Tibial nerve (tissue), 4 donors: ENCODE data around the gene MBP. TPM values are rescaled to one million over a fixed set of nuclear protein-coding genes. Genes with fewer than 3 reads are reported as not detected.

Source experiments
- DNase-seq, 2 donors: peaks; one replicate each; pipeline ENCODE4 v3.0.0-alpha.2; 2019; ENCODE audit warnings: low spot score in 2 of 2
- H3K27ac ChIP-seq, 4 donors: fragments of 200-600 bp; sonication (generic) in 3 of 4; one replicate each; pipeline ENCODE4 v1.5.1; 2017 to 2019; ENCODE audit warnings: mild to moderate bottlenecking in 1 of 4
- H3K27me3 ChIP-seq, 2 donors: fragments of 200-600 bp; sonication (generic) in 1 of 2; one replicate each; pipeline versions ENCODE4 v1.5.1 to v1.6.0; 2017 to 2019
- H3K36me3 ChIP-seq, 3 donors: fragments of 200-600 bp; sonication (generic); one replicate each; pipeline ENCODE4 v1.5.1; 2018 to 2019
- H3K4me1 ChIP-seq, 4 donors: fragments of 200-600 bp; sonication (generic) in 3 of 4; one replicate each; pipeline ENCODE4 v1.5.1; 2017 to 2019
- H3K4me3 ChIP-seq, 4 donors: fragments of 200-600 bp; sonication (generic) in 3 of 4; one replicate each; pipeline ENCODE4 v1.5.1; 2017 to 2019; ENCODE audit warnings: mild to moderate bottlenecking in 1 of 4, moderate library complexity in 1 of 4
- H3K9me3 ChIP-seq, 4 donors: fragments of 200-600 bp; sonication (generic) in 3 of 4; one replicate each; pipeline ENCODE4 v1.5.1; 2017 to 2019
- EP300 ChIP-seq, 2 donors: sonication (generic); formaldehyde crosslinking; IDR thresholded peaks; one replicate each; pipeline ENCODE4 v1.6.1; 2017; ENCODE audit warnings: antibody characterized with exemption in 2 of 2, mild to moderate bottlenecking in 1 of 2
- POLR2A ChIP-seq, 2 donors: fragments of 450-650 bp; IDR thresholded peaks; one replicate each; pipeline ENCODE4 v1.6.1; 2017; ENCODE audit warnings: antibody characterized with exemption in 2 of 2, mild to moderate bottlenecking in 2 of 2, moderate library complexity in 2 of 2
- WGBS, 2 donors: methylation state at CpG; one replicate each; pipeline ENCODE4 v1.1.5; 2018; 5-methylcytosine and 5-hydroxymethylcytosine counted together
- total RNA-seq, 4 donors: library from RNA; depleted of rRNA; stranded (reverse); fragments of >200 nt; gene quantifications; one replicate each; pipeline ENCODE4 v1.1.0, GENCODE V29; 2016
- TF ChIP-seq, protein P1 (sequence below), 5 experiments: fragments of 200-600 bp in 3 of 5; fragments of 450-650 bp in 2 of 5; sonication (generic) in 3 of 5; IDR thresholded peaks; one replicate each; pipeline ENCODE4 v1.5.1; 2016 to 2019; ENCODE audit warnings: antibody characterized with exemption in 5 of 5, mild to moderate bottlenecking in 3 of 5, moderate library complexity in 2 of 5

Gene MBP
- total RNA-seq, 4 donors from 2014 or later = 831 to 1,485 (median 1,405) TPM

DNA sequence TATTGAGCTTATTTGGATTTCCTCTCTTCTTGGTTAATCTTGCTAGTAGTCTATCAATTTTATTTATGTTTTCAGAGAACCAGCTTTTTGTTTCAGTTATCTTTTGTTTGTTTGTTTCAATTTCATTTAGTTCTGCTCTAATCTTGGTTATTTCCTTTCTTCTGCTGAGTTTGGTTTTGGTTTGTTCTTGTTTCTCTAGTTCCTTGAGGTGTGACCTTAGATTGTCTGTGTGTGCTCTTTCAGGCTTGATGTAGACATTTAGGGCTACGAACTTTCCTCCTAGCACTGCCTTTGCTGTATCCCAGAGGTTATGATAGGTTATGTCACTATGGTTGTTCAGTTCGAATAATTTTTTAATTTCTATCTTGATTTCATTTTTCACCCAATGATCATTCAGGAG is 168.6 kb downstream of the MBP start:
- TF ChIP-seq, protein P1, sequence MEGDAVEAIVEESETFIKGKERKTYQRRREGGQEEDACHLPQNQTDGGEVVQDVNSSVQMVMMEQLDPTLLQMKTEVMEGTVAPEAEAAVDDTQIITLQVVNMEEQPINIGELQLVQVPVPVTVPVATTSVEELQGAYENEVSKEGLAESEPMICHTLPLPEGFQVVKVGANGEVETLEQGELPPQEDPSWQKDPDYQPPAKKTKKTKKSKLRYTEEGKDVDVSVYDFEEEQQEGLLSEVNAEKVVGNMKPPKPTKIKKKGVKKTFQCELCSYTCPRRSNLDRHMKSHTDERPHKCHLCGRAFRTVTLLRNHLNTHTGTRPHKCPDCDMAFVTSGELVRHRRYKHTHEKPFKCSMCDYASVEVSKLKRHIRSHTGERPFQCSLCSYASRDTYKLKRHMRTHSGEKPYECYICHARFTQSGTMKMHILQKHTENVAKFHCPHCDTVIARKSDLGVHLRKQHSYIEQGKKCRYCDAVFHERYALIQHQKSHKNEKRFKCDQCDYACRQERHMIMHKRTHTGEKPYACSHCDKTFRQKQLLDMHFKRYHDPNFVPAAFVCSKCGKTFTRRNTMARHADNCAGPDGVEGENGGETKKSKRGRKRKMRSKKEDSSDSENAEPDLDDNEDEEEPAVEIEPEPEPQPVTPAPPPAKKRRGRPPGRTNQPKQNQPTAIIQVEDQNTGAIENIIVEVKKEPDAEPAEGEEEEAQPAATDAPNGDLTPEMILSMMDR (IDR thresholded peaks at IDR 0.05) = no peak
- no peak for TF ChIP-seq POLR2A (IDR thresholded peaks at IDR 0.05)
- no peak for TF ChIP-seq EP300 (IDR thresholded peaks at IDR 0.05)
- H3K4me1 ChIP-seq = peaks cover 0 to 2% (median 0%) of the 10 kb centered on the region in 4 donors
- WGBS, 2 donors = 93 to 100% methylated on average over 2 of the region's 2 CpGs

DNA sequence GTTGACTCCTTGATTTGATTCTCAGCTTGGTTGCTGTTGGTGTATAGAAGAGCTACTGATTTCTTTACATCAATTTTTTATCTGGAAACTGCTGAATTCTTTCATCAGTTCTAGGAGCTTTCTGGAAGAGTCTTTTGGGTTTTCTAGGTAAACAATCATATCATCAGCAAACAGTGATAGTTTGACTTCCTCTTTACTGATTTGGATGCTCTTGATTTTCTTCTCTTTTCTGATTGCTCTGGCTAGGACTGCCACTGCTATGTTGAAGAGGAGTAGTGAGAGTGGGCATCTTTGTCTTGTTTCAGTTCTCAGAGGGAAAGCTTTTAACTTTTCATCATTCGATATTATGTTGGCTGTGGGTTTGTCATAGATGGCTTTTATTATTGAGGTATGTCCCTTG is 169.7 kb downstream of the MBP start:
- no peak overlapping the region for H3K4me3 ChIP-seq
- H3K27me3 ChIP-seq = no peaks in the 10 kb centered on the region
- no peak overlapping the region for H3K27ac ChIP-seq
- no peaks in the 10 kb centered on the region for H3K9me3 ChIP-seq
- no peak for TF ChIP-seq EP300 (IDR thresholded peaks at IDR 0.05)
- TF ChIP-seq, protein P1 (IDR thresholded peaks at IDR 0.05) = no peak
- TF ChIP-seq POLR2A (IDR thresholded peaks at IDR 0.05) = no peak
- WGBS, 2 donors = 90 to 97% methylated on average over 1 of the region's 1 CpG
- H3K36me3 ChIP-seq = peaks cover 0 to 78% (median 0%) of the 10 kb centered on the region in 3 donors
- no peak for DNase-seq
- H3K4me1 ChIP-seq = peaks cover 0 to 13% (median 0%) of the 10 kb centered on the region in 4 donors

More for the DNA sequence above, 168.6 kb downstream of the MBP start:
- no peak overlapping the region for H3K27ac ChIP-seq
- peaks cover 0 to 78% (median 0%) of the 10 kb centered on the region in 3 donors for H3K36me3 ChIP-seq
- H3K9me3 ChIP-seq = no peaks in the 10 kb centered on the region
- DNase-seq = no peak
- H3K4me3 ChIP-seq = no peak overlapping the region
- H3K27me3 ChIP-seq = no peaks in the 10 kb centered on the region

DNA sequence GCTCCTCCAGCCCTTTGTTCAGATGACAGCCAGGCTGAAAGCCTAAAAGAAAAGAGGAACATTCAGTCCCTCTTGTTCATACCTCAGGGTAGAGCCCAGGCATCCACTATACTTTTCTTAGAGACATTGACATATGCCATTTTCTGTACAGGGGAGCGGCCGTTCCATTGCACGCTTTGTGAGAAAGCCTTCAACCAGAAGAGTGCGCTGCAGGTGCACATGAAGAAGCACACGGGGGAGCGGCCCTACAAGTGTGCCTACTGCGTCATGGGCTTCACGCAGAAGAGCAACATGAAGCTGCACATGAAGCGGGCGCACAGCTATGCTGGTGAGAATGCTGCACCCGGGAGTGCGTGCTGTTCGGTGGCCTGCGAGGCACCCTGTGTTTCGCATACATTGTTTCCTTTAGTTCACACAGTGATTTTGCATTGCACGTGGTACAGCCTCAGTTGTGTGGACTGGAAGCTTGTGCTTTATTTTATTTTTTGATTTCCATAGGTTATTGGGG is 172.0 kb downstream of the MBP start:
- H3K36me3 ChIP-seq = peaks cover 0 to 87% (median 0%) of the 10 kb centered on the region in 3 donors
- 95% methylated on average over 16 of the region's 16 CpGs for WGBS, 2 donors
- TF ChIP-seq, protein P1 (IDR thresholded peaks at IDR 0.05) = no peak
- TF ChIP-seq EP300 (IDR thresholded peaks at IDR 0.05) (no peak), POLR2A (IDR thresholded peaks at IDR 0.05) (no peak)
- no peaks in the 10 kb centered on the region for H3K27me3 ChIP-seq
- no peak for DNase-seq
- H3K27ac ChIP-seq = no peak overlapping the region
- H3K4me3 ChIP-seq = no peak overlapping the region
- peaks cover 0 to 20% (median 0%) of the 10 kb centered on the region in 4 donors for H3K4me1 ChIP-seq
- no peaks in the 10 kb centered on the region for H3K9me3 ChIP-seq

DNA sequence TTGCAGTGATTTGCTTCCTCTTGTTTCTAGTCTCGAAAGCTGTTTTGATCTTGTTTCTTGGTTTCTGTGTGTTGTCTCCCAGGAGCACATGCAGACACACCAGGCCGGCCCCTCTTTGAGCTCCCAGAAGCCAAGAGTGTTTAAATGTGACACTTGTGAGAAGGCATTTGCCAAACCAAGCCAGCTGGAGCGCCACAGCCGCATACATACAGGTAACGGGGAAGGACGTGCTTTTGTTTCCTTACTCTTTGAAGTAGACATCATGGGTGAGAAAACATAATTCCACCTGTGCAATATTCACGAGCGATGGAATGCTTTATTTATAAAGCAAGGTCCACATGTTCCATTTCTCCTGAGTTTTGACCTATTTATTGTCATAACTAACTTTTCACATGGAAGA is 173.0 kb downstream of the MBP start:
- TF ChIP-seq EP300 (IDR thresholded peaks at IDR 0.05) (no peak), POLR2A (IDR thresholded peaks at IDR 0.05) (no peak)
- TF ChIP-seq, protein P1 (IDR thresholded peaks at IDR 0.05) = no peak
- no peaks in the 10 kb centered on the region for H3K9me3 ChIP-seq
- H3K36me3 ChIP-seq = peaks cover 0 to 90% (median 0%) of the 10 kb centered on the region in 3 donors
- no peak overlapping the region for H3K4me3 ChIP-seq
- WGBS, 2 donors = 88 to 89% methylated on average over 8 of the region's 8 CpGs
- H3K27me3 ChIP-seq = no peaks in the 10 kb centered on the region
- DNase-seq = no peak
- H3K27ac ChIP-seq = no peak overlapping the region
- peaks cover 0 to 20% (median 0%) of the 10 kb centered on the region in 4 donors for H3K4me1 ChIP-seq

DNA sequence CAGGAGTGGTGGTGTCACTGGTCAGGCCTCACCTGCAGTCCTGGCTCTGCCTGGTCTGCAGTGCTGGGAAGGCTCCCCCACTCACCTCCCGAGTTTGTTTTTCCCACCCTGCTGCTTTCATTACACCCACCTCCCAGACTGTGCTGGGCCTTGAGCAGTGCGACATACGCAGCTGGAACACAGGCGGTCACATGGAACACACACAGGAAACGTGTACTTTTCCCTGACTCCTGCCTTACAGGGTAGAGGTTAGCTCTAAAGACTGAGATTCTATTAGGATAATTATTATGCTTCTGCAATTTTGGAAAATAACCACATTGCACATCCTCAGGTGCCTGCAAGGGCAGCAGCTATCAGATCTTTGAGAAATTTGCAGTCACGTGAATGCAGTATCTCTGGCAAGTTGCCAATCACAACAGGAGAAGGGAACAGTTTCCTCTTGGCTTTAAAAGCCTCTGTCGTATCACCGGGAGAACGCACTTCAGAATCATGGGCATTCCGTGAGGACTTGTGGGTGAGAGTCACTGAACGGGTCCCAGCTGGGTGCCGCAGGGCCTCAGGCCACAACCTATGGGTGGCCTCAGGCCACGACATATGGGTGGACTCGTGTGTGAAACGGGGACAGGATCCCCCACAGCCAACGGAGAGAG is 173.8 kb downstream of the MBP start:
- Histone ChIP-seq H3K4me1 (peaks cover 0 to 27% (median 0%) of the 10 kb centered on the region in 4 donors), H3K27ac (no peak overlapping the region), H3K9me3 (no peaks in the 10 kb centered on the region), H3K4me3 (no peak overlapping the region), H3K27me3 (no peaks in the 10 kb centered on the region), H3K36me3 (peaks cover 0 to 85% (median 0%) of the 10 kb centered on the region in 3 donors)
- no peak for DNase-seq
- no peak for TF ChIP-seq POLR2A (IDR thresholded peaks at IDR 0.05)
- TF ChIP-seq, protein P1 (IDR thresholded peaks at IDR 0.05) = no peak
- no peak for TF ChIP-seq EP300 (IDR thresholded peaks at IDR 0.05)
- 56 to 61% methylated on average over 16 of the region's 16 CpGs for WGBS, 2 donors
